ENCODE results near the gene SLC22A5. TPM values are rescaled to one million over a fixed set of nuclear protein-coding genes. Genes with fewer than 3 reads are reported as not detected.

Gene SLC22A5
- total and polyA plus RNA-seq, 9 of the 15 experiments (the other 6 are each of a cell fraction or from before 2014, with no cell fraction given): 3.0 to 16.6 (median 8.3) TPM

DNA sequence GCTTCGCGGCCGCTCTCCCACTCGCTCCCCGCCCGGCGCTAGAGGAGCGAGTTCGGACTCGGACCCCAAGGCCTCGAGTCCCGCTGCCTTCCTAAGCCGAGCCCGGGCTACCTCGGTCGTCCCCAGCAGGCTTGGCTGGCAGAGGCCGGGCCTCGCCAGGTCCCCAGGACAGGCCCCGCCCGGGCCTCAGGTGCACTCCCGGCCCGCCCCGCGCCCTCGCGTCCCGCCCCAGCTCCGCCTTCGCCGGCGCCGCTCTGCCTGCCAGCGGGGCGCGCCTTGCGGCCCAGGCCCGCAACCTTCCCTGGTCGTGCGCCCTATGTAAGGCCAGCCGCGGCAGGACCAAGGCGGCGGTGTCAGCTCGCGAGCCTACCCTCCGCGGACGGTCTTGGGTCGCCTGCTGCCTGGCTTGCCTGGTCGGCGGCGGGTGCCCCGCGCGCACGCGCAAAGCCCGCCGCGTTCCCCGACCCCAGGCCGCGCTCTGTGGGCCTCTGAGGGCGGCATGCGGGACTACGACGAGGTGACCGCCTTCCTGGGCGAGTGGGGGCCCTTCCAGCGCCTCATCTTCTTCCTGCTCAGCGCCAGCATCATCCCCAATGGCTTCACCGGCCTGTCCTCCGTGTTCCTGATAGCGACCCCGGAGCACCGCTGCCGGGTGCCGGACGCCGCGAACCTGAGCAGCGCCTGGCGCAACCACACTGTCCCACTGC lies at the start of gene SLC22A5 (continued):
- TF ChIP-seq, protein P1, sequence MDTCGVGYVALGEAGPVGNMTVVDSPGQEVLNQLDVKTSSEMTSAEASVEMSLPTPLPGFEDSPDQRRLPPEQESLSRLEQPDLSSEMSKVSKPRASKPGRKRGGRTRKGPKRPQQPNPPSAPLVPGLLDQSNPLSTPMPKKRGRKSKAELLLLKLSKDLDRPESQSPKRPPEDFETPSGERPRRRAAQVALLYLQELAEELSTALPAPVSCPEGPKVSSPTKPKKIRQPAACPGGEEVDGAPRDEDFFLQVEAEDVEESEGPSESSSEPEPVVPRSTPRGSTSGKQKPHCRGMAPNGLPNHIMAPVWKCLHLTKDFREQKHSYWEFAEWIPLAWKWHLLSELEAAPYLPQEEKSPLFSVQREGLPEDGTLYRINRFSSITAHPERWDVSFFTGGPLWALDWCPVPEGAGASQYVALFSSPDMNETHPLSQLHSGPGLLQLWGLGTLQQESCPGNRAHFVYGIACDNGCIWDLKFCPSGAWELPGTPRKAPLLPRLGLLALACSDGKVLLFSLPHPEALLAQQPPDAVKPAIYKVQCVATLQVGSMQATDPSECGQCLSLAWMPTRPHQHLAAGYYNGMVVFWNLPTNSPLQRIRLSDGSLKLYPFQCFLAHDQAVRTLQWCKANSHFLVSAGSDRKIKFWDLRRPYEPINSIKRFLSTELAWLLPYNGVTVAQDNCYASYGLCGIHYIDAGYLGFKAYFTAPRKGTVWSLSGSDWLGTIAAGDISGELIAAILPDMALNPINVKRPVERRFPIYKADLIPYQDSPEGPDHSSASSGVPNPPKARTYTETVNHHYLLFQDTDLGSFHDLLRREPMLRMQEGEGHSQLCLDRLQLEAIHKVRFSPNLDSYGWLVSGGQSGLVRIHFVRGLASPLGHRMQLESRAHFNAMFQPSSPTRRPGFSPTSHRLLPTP (IDR thresholded peaks at IDR 0.05; ENCODE audit: borderline replicate concordance, extremely low read depth, insufficient read length): no peak
- TF ChIP-seq POLR2A (conservative IDR thresholded peaks at IDR 0.05): peak; percentile 73
- TF ChIP-seq MTA3 (IDR thresholded peaks at IDR 0.05; ENCODE audit: borderline replicate concordance): 0 out of 2 replicates have a peak, but pooled peaks have one; percentile 65
- TF ChIP-seq ZNF263 (CRISPR knock-in tag; IDR thresholded peaks at IDR 0.05; ENCODE audit: borderline replicate concordance): peak; percentile 52; the same call in 1 of the 2 replicates
- TF ChIP-seq PRMT5 (CRISPR knock-in tag; IDR thresholded peaks at IDR 0.05): no peak
- TF ChIP-seq, protein P2, sequence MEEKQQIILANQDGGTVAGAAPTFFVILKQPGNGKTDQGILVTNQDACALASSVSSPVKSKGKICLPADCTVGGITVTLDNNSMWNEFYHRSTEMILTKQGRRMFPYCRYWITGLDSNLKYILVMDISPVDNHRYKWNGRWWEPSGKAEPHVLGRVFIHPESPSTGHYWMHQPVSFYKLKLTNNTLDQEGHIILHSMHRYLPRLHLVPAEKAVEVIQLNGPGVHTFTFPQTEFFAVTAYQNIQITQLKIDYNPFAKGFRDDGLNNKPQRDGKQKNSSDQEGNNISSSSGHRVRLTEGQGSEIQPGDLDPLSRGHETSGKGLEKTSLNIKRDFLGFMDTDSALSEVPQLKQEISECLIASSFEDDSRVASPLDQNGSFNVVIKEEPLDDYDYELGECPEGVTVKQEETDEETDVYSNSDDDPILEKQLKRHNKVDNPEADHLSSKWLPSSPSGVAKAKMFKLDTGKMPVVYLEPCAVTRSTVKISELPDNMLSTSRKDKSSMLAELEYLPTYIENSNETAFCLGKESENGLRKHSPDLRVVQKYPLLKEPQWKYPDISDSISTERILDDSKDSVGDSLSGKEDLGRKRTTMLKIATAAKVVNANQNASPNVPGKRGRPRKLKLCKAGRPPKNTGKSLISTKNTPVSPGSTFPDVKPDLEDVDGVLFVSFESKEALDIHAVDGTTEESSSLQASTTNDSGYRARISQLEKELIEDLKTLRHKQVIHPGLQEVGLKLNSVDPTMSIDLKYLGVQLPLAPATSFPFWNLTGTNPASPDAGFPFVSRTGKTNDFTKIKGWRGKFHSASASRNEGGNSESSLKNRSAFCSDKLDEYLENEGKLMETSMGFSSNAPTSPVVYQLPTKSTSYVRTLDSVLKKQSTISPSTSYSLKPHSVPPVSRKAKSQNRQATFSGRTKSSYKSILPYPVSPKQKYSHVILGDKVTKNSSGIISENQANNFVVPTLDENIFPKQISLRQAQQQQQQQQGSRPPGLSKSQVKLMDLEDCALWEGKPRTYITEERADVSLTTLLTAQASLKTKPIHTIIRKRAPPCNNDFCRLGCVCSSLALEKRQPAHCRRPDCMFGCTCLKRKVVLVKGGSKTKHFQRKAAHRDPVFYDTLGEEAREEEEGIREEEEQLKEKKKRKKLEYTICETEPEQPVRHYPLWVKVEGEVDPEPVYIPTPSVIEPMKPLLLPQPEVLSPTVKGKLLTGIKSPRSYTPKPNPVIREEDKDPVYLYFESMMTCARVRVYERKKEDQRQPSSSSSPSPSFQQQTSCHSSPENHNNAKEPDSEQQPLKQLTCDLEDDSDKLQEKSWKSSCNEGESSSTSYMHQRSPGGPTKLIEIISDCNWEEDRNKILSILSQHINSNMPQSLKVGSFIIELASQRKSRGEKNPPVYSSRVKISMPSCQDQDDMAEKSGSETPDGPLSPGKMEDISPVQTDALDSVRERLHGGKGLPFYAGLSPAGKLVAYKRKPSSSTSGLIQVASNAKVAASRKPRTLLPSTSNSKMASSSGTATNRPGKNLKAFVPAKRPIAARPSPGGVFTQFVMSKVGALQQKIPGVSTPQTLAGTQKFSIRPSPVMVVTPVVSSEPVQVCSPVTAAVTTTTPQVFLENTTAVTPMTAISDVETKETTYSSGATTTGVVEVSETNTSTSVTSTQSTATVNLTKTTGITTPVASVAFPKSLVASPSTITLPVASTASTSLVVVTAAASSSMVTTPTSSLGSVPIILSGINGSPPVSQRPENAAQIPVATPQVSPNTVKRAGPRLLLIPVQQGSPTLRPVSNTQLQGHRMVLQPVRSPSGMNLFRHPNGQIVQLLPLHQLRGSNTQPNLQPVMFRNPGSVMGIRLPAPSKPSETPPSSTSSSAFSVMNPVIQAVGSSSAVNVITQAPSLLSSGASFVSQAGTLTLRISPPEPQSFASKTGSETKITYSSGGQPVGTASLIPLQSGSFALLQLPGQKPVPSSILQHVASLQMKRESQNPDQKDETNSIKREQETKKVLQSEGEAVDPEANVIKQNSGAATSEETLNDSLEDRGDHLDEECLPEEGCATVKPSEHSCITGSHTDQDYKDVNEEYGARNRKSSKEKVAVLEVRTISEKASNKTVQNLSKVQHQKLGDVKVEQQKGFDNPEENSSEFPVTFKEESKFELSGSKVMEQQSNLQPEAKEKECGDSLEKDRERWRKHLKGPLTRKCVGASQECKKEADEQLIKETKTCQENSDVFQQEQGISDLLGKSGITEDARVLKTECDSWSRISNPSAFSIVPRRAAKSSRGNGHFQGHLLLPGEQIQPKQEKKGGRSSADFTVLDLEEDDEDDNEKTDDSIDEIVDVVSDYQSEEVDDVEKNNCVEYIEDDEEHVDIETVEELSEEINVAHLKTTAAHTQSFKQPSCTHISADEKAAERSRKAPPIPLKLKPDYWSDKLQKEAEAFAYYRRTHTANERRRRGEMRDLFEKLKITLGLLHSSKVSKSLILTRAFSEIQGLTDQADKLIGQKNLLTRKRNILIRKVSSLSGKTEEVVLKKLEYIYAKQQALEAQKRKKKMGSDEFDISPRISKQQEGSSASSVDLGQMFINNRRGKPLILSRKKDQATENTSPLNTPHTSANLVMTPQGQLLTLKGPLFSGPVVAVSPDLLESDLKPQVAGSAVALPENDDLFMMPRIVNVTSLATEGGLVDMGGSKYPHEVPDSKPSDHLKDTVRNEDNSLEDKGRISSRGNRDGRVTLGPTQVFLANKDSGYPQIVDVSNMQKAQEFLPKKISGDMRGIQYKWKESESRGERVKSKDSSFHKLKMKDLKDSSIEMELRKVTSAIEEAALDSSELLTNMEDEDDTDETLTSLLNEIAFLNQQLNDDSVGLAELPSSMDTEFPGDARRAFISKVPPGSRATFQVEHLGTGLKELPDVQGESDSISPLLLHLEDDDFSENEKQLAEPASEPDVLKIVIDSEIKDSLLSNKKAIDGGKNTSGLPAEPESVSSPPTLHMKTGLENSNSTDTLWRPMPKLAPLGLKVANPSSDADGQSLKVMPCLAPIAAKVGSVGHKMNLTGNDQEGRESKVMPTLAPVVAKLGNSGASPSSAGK (IDR thresholded peaks at IDR 0.05): peak; percentile 89
- peak; percentile 88 for TF ChIP-seq POLR2G (IDR thresholded peaks at IDR 0.05; ENCODE audit: low read depth, low read length)
- TF ChIP-seq, protein P3, sequence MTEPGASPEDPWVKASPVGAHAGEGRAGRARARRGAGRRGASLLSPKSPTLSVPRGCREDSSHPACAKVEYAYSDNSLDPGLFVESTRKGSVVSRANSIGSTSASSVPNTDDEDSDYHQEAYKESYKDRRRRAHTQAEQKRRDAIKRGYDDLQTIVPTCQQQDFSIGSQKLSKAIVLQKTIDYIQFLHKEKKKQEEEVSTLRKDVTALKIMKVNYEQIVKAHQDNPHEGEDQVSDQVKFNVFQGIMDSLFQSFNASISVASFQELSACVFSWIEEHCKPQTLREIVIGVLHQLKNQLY (CRISPR knock-in tag; conservative IDR thresholded peaks at IDR 0.05): no peak
- 0 out of 2 replicates have a peak, but pooled peaks have one; percentile 43 for TF ChIP-seq GABPB1 (CRISPR knock-in tag; IDR thresholded peaks at IDR 0.05)
- peak; percentile 58; the same call in 1 of the 2 replicates for TF ChIP-seq ZNF431 (CRISPR knock-in tag; IDR thresholded peaks at IDR 0.05)
- no peak for TF ChIP-seq SMARCA5 (IDR thresholded peaks at IDR 0.05)
